Astrocyte (in vitro differentiated cells and primary cell): ENCODE measurements around the gene SPR. TPM values are rescaled to one million over a fixed set of nuclear protein-coding genes. Genes with fewer than 3 reads are reported as not detected.

Experiments
- DNase-seq: peaks from one replicate; pipeline ENCODE4 v3.0.0-alpha.2; 2010; ENCODE audit warnings: low read depth
- FAIRE-seq: peaks from 2 replicates; lab custom pipeline; 2011; peaks lifted over from hg19 to GRCh38; lab: Jason Lieb, UNC
- H2AFZ ChIP-seq: 2 replicates; pipeline ENCODE4 v1.6.0; 2012; ENCODE audit warnings: low read depth, low read length, inconsistent platforms
- H3K27ac ChIP-seq: 2 replicates; pipeline ENCODE4 v1.5.1; 2011; ENCODE audit warnings: low read depth, low read length, inconsistent platforms
- H3K27me3 ChIP-seq: 2 replicates; pipeline ENCODE4 v1.6.0; 2011; ENCODE audit warnings: low read length, inconsistent platforms; ENCODE audit not compliant: insufficient read depth
- H3K36me3 ChIP-seq: 2 replicates; pipeline ENCODE4 v1.5.1; 2011; ENCODE audit warnings: low read length, inconsistent platforms; ENCODE audit not compliant: insufficient read depth
- H3K4me1 ChIP-seq: 2 replicates; pipeline ENCODE4 v1.5.1; 2011; ENCODE audit warnings: low read length, inconsistent platforms; ENCODE audit not compliant: insufficient read depth
- H3K4me2 ChIP-seq: 2 replicates; pipeline ENCODE4 v1.6.0; 2012; ENCODE audit warnings: low read length, inconsistent platforms
- H3K4me3 ChIP-seq: 2 replicates; pipeline ENCODE4 v1.5.1; 2011; ENCODE audit warnings: low read depth, mild to moderate bottlenecking, low read length, inconsistent platforms; ENCODE audit not compliant: insufficient read depth
- H3K79me2 ChIP-seq: 2 replicates; pipeline ENCODE4 v1.6.0; 2012; ENCODE audit warnings: mild to moderate bottlenecking, low read length, inconsistent platforms; ENCODE audit not compliant: insufficient read depth
- H3K9ac ChIP-seq: 2 replicates; pipeline ENCODE4 v1.6.0; 2012; ENCODE audit warnings: mild to moderate bottlenecking, low read length, inconsistent platforms
- H3K9me3 ChIP-seq: 2 replicates; pipeline ENCODE4 v1.5.1; 2012; ENCODE audit warnings: low read depth, mild to moderate bottlenecking, low read length, inconsistent platforms; ENCODE audit not compliant: insufficient read depth
- H4K20me1 ChIP-seq: 2 replicates; pipeline ENCODE4 v1.6.0; 2012; ENCODE audit warnings: low read length, inconsistent platforms; ENCODE audit not compliant: insufficient read depth
- H3K27ac Mint-ChIP-seq: one replicate; pipeline ENCODE4 v1.8.0; 2021; ENCODE audit warnings: mild to moderate bottlenecking, mixed read lengths; ENCODE audit not compliant: unreplicated experiment
- H3K27me3 Mint-ChIP-seq: one replicate; pipeline ENCODE4 v1.8.0; 2021; ENCODE audit warnings: low read depth, mixed read lengths; ENCODE audit not compliant: unreplicated experiment
- H3K36me3 Mint-ChIP-seq: one replicate; pipeline ENCODE4 v1.8.0; 2021; ENCODE audit warnings: low read depth, mixed read lengths; ENCODE audit not compliant: unreplicated experiment
- H3K4me1 Mint-ChIP-seq: one replicate; pipeline ENCODE4 v1.8.0; 2021; ENCODE audit warnings: low read depth, mixed read lengths; ENCODE audit not compliant: unreplicated experiment
- H3K4me3 Mint-ChIP-seq: one replicate; pipeline ENCODE4 v1.8.0; 2021; ENCODE audit warnings: mild to moderate bottlenecking, moderate library complexity, mixed read lengths; ENCODE audit not compliant: unreplicated experiment
- H3K9me3 Mint-ChIP-seq: one replicate; pipeline ENCODE4 v1.8.0; 2021; ENCODE audit warnings: mild to moderate bottlenecking, mixed read lengths; ENCODE audit not compliant: unreplicated experiment
- EZH2 ChIP-seq: IDR thresholded peaks from 2 replicates; pipeline ENCODE4 v1.6.1; 2012; ENCODE audit warnings: mild to moderate bottlenecking, low read length, inconsistent platforms; ENCODE audit not compliant: insufficient read depth
- total RNA-seq: library from RNA; stranded (reverse); gene quantifications from 2 replicates; pipeline ENCODE4 v1.2.1, GENCODE V29; 2021
- TF ChIP-seq, protein P1 (sequence below): IDR thresholded peaks from 2 replicates; pipeline ENCODE4 v1.5.1; 2011; ENCODE audit warnings: low read depth, mild to moderate bottlenecking, inconsistent platforms, low read length, moderate library complexity; ENCODE audit not compliant: insufficient read depth

Gene SPR
- total RNA-seq, 1 donor from 2014 or later = 23.6 TPM

DNA sequence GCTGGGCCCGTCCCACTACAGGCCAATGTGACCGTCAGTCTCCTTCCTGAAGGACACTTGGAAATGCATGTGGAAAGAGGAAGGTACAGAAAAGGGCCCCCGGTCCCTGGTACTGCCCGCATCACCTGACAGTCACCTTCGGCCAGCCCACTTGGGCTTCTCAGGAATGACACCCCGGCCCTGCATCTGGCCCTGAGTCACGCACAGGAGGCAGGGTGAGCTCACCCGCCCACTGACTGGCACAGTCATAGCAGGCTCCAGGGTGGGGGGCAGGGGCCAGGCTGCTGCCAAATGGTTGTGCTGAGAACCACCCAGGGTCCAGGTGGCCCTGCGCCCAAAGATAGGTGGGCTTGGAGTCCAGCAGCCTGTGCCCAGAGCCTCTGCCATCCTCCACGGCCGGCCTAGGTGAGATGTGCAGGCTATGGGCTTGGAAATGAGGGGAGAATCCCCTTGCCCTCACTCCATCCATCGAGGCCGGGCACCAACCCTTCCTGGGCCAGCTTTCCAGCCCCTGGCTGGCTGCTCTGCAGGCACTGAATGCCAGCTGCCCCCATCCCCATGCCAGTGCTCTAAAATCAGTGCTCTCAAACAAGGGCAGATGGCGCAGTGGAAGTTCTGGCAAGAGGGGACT is 44.2 kb downstream of the SPR start:
- peaks cover 37% of the 10 kb centered on the region for H3K27me3 ChIP-seq
- H3K4me3 Mint-ChIP-seq = no peak overlapping the region
- no peak for FAIRE-seq

DNA sequence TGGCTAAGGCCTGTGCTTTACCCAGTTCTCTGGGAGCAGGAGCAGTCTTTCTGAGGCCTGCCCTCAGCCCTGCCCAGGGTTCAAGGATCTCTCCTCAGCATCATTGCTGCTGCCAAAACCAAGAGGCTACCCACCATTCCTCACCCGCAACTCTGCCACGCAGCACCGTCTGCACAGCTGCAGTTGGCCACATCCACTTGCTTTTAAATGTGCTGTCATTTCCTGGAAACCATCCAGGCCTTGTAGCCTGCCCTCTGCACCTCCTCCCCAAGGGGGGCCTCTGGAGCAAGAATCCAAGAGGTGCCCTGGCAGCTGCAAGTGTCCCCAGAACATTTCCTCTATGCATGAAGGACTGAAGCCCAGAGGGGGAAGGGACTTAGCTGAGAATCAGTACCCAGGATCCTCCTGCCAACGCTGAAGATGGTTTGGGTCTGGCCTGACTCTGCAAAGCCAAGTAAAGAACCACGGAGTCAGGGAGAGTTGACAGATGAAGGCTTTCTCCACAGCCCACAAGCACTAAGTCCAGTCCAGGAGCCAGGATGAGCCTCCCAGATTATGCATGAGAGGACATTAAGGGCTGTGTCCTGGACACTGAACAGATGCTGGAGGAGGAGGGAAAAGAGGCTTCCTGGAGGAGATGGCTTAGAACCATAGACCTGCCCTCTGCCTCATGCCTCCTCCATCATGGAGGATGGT is 45.0 kb downstream of the SPR start:
- Histone ChIP-seq H3K79me2 (no peaks in the 10 kb centered on the region), H3K4me2 (peak overlapping the region; percentile 38), H3K36me3 (no peaks in the 10 kb centered on the region), H3K9ac (no peak overlapping the region), H3K9me3 (no peaks in the 10 kb centered on the region), H3K4me1 (peaks cover 15% of the 10 kb centered on the region), H3K27ac (no peak overlapping the region), H3K4me3 (no peak overlapping the region), H2AFZ (no peak overlapping the region), H4K20me1 (peaks cover 13% of the 10 kb centered on the region), H3K27me3 (peaks cover 29% of the 10 kb centered on the region)
- TF ChIP-seq, protein P1, sequence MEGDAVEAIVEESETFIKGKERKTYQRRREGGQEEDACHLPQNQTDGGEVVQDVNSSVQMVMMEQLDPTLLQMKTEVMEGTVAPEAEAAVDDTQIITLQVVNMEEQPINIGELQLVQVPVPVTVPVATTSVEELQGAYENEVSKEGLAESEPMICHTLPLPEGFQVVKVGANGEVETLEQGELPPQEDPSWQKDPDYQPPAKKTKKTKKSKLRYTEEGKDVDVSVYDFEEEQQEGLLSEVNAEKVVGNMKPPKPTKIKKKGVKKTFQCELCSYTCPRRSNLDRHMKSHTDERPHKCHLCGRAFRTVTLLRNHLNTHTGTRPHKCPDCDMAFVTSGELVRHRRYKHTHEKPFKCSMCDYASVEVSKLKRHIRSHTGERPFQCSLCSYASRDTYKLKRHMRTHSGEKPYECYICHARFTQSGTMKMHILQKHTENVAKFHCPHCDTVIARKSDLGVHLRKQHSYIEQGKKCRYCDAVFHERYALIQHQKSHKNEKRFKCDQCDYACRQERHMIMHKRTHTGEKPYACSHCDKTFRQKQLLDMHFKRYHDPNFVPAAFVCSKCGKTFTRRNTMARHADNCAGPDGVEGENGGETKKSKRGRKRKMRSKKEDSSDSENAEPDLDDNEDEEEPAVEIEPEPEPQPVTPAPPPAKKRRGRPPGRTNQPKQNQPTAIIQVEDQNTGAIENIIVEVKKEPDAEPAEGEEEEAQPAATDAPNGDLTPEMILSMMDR = no peak
- no peak for TF ChIP-seq EZH2
- no peak for FAIRE-seq
- no peak overlapping the region for H3K27ac Mint-ChIP-seq
- H3K4me3 Mint-ChIP-seq = no peak overlapping the region
- H3K36me3 Mint-ChIP-seq = peaks cover 5% of the 10 kb centered on the region
- peaks cover 43% of the 10 kb centered on the region for H3K27me3 Mint-ChIP-seq
- DNase-seq = peak; percentile 20
- H3K9me3 Mint-ChIP-seq = no peaks in the 10 kb centered on the region
- H3K4me1 Mint-ChIP-seq = peaks cover 4% of the 10 kb centered on the region

More for the DNA sequence above, 44.2 kb downstream of the SPR start:
- H3K4me3 ChIP-seq = no peak overlapping the region
- H4K20me1 ChIP-seq = peaks cover 13% of the 10 kb centered on the region
- Mint-ChIP-seq H3K9me3 (no peaks in the 10 kb centered on the region), H3K27me3 (peaks cover 35% of the 10 kb centered on the region), H3K27ac (no peak overlapping the region), H3K36me3 (peaks cover 5% of the 10 kb centered on the region), H3K4me1 (peaks cover 4% of the 10 kb centered on the region)
- H3K4me1 ChIP-seq = peaks cover 15% of the 10 kb centered on the region
- peak overlapping the region; percentile 1 for H2AFZ ChIP-seq
- peak overlapping the region; percentile 38 for H3K4me2 ChIP-seq
- H3K36me3 ChIP-seq = no peaks in the 10 kb centered on the region
- TF ChIP-seq EZH2 = no peak
- TF ChIP-seq, protein P1 = no peak
- H3K27ac ChIP-seq = no peak overlapping the region
- no peaks in the 10 kb centered on the region for H3K79me2 ChIP-seq
- peak; percentile 37 for DNase-seq
- no peak overlapping the region for H3K9ac ChIP-seq
- no peaks in the 10 kb centered on the region for H3K9me3 ChIP-seq

DNA sequence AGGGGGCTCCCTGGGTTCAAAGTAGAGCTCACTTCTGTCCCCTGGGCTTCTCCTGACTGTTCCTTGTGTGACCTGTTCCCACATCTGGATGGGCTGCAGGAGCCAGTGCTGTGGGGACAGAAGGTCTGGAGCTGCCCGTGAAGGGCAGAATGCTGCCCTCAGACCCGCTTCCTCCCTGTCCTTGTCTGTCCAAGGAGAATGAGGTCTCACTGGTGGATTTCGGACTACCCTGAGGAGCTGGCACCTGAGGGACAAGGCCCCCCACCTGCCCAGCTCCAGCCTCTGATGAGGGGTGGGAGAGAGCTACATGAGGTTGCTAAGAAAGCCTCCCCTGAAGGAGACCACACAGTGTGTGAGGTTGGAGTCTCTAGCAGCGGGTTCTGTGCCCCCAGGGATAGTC is 45.6 kb downstream of the SPR start:
- DNase-seq = no peak
- Histone ChIP-seq H3K4me2 (no peak overlapping the region), H3K27me3 (peaks cover 23% of the 10 kb centered on the region), H4K20me1 (peaks cover 13% of the 10 kb centered on the region), H3K27ac (no peak overlapping the region), H3K36me3 (no peaks in the 10 kb centered on the region), H2AFZ (no peak overlapping the region), H3K4me3 (no peak overlapping the region), H3K9me3 (no peaks in the 10 kb centered on the region), H3K4me1 (peaks cover 15% of the 10 kb centered on the region), H3K79me2 (no peaks in the 10 kb centered on the region), H3K9ac (no peak overlapping the region)
- Mint-ChIP-seq H3K27me3 (peaks cover 46% of the 10 kb centered on the region), H3K4me1 (peaks cover 4% of the 10 kb centered on the region), H3K4me3 (no peak overlapping the region), H3K27ac (no peak overlapping the region), H3K36me3 (peaks cover 5% of the 10 kb centered on the region), H3K9me3 (peaks cover under 1% of the 10 kb centered on the region)
- no peak for FAIRE-seq
- TF ChIP-seq, protein P1 = no peak
